ENCODE results near the gene SPEF1.

Gene SPEF1

GRCh38 chr20:3744806-3745685 lies 36.2 kb downstream of the SPEF1 start:
- DNase-seq, result no peak

- no peak for DNase-seq
These were observed 37.2 kb downstream of the SPEF1 start for GRCh38 chr20:3744037-3744436.

GRCh38 chr20:3743251-3743650 lies 38.0 kb downstream of the SPEF1 start:
- DNase-seq, result no peak

- no peak for DNase-seq
These were observed 39.3 kb downstream of the SPEF1 start for GRCh38 chr20:3741836-3742458.

GRCh38 chr20:3740615-3741301 lies 40.5 kb downstream of the SPEF1 start:
- no peak for DNase-seq

- no peak for DNase-seq
These were observed 41.3 kb downstream of the SPEF1 start for GRCh38 chr20:3739926-3740451.

GRCh38 chr20:3739054-3739925 lies 42.0 kb downstream of the SPEF1 start:
- DNase-seq, result no peak

GRCh38 chr20:3738111-3739053 lies 42.9 kb downstream of the SPEF1 start:
- DNase-seq, result no peak

GRCh38 chr20:3735768-3736167 lies 45.5 kb downstream of the SPEF1 start:
- DNase-seq, result no peak

- no peak for DNase-seq
These were observed 47.0 kb downstream of the SPEF1 start for GRCh38 chr20:3734111-3734843.

- DNase-seq, result no peak
These were observed 47.9 kb downstream of the SPEF1 start for GRCh38 chr20:3733119-3733995.

- no peak for DNase-seq
These were observed 48.7 kb downstream of the SPEF1 start, which contains the start of gene HSPA12B for GRCh38 chr20:3732327-3733118. Gene HSPA12B, plus strand, starts transcription at chr20:3732685. Its CDS starts 5,990 bp downstream, at chr20:3738675.

- no peak for DNase-seq
These were observed 49.3 kb downstream of the SPEF1 start for GRCh38 chr20:3731944-3732326.

- DNase-seq, result no peak
These were observed 50.2 kb downstream of the SPEF1 start for GRCh38 chr20:3730803-3731672.

- no peak for DNase-seq
These were observed 51.3 kb downstream of the SPEF1 start for GRCh38 chr20:3729811-3730540.

- no peak for DNase-seq
These were observed 51.9 kb downstream of the SPEF1 start for GRCh38 chr20:3729378-3729777.

- DNase-seq, result no peak
These were observed 52.4 kb downstream of the SPEF1 start for GRCh38 chr20:3728876-3729275.

Measured in NCI-H510A (cell line).